ENCODE data around the gene SCUBE3.

SCUBE3 gene

DNA sequence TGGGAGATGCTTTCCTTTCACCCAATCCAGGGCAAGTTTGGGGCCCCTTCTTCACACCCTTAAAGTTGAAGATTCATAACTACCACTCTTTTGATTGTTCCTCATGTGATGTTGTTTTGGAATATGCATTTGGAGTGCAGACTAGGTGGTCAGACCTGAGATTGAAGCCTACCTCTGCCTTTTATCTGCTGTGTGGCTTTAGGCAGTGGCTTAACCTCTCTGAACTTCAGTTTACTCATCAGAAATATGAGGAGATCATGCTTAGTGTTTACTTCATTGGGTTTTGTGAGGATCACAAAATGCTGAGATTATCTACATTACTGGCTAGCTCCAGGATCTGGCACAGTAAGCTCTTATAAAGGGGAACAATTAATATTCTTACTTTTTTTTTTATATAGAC lies 46.3 kb upstream of the SCUBE3 start:
- no peak for DNase-seq (ENCODE audit: low read depth)
- TF ChIP-seq, protein P1, sequence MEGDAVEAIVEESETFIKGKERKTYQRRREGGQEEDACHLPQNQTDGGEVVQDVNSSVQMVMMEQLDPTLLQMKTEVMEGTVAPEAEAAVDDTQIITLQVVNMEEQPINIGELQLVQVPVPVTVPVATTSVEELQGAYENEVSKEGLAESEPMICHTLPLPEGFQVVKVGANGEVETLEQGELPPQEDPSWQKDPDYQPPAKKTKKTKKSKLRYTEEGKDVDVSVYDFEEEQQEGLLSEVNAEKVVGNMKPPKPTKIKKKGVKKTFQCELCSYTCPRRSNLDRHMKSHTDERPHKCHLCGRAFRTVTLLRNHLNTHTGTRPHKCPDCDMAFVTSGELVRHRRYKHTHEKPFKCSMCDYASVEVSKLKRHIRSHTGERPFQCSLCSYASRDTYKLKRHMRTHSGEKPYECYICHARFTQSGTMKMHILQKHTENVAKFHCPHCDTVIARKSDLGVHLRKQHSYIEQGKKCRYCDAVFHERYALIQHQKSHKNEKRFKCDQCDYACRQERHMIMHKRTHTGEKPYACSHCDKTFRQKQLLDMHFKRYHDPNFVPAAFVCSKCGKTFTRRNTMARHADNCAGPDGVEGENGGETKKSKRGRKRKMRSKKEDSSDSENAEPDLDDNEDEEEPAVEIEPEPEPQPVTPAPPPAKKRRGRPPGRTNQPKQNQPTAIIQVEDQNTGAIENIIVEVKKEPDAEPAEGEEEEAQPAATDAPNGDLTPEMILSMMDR (IDR thresholded peaks at IDR 0.05; ENCODE audit: low read length, missing control alignments), result no peak
- H3K4me3 ChIP-seq (replicated peaks; ENCODE audit: low read depth, low read length), result no peak overlapping the region

DNA sequence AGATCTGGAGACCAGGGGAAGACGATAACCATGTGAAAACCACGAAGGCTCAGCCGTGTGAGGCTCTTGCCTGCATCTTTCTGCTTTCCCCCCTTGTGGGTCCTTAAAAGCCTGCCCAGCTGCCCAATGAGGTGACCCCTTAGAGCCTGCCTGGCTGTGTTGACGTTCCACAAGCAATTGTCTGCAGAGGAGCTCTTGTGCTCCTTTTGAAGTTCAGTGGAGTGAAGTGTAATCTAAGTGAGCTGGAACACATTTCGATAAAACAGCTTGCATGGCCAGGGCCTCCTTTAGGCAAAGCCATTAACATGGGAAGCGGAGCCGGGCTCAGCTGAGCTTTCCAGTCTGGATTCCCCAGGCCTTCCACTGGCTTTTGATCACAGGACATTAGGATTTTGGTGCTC lies 45.3 kb upstream of the SCUBE3 start:
- H3K4me3 ChIP-seq (replicated peaks; ENCODE audit: low read depth, low read length), result no peak overlapping the region
- no peak for DNase-seq (ENCODE audit: low read depth)
- TF ChIP-seq, protein P1 (IDR thresholded peaks at IDR 0.05; ENCODE audit: low read length, missing control alignments), result no peak

DNA sequence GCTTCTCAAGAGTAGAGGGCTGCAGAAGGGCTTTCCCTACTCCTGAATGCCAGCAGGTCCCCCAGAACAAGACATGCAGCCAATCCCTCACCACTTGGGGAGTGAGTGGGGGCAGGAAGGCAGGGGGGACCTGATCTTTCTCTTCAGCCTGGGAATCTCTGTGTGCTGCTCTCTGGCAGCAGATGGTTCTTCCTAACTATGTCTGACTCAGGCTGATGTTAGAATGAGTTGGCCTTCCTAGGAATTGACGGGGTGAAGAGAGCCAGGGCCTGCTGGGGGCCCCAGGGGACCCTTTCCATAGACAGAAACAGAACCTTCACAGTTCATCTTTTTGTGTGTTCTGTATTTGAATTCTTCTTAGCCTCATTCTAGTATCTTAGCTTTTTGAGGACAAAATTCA lies 43.6 kb upstream of the SCUBE3 start:
- DNase-seq (ENCODE audit: low read depth), result no peak
- H3K4me3 ChIP-seq (replicated peaks; ENCODE audit: low read depth, low read length), result no peak overlapping the region
- TF ChIP-seq, protein P1 (IDR thresholded peaks at IDR 0.05; ENCODE audit: low read length, missing control alignments), result no peak

DNA sequence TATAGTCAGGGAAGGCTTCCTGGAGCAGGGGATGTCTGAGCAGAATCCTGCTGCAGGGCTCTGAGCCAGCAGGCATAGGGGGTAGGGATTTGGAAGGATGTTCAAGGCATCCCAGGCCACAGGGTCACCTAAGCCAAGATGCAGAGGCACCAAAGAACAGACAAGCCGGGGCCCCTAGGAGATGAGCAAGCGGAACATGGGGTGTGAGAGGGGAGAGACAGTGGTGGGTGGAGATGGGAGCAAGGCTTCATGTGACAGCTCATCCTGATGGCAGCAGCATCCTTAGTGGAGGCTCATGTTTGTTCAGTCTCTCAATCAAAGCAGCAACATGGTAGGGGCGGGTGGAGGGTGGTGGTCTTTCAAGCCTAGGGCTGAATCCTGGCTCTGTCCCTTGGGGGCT lies 42.9 kb upstream of the SCUBE3 start:
- TF ChIP-seq, protein P1 (IDR thresholded peaks at IDR 0.05; ENCODE audit: low read length, missing control alignments), result no peak
- H3K4me3 ChIP-seq (replicated peaks; ENCODE audit: low read depth, low read length), result no peak overlapping the region
- no peak for DNase-seq (ENCODE audit: low read depth)

DNA sequence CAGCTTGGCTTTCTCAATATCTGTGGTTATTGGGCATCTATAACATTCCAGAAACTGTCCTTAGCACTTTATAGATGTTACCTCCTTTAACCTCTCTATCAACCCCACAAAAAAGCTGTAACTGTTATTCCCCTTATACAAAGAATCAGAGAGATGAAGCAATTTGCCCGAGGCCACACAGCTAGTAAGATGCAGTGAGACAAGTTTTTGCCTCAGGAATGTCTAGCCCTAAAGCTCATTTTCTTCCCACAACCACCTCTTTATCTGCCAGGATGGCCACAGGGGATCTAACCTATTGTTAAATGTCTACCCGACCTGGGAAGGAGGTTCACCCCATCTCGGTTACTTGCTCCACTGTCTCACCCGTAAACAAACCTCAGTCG lies 40.7 kb upstream of the SCUBE3 start:
- TF ChIP-seq, protein P1 (IDR thresholded peaks at IDR 0.05; ENCODE audit: low read length, missing control alignments), result no peak
- no peak for DNase-seq (ENCODE audit: low read depth)

DNA sequence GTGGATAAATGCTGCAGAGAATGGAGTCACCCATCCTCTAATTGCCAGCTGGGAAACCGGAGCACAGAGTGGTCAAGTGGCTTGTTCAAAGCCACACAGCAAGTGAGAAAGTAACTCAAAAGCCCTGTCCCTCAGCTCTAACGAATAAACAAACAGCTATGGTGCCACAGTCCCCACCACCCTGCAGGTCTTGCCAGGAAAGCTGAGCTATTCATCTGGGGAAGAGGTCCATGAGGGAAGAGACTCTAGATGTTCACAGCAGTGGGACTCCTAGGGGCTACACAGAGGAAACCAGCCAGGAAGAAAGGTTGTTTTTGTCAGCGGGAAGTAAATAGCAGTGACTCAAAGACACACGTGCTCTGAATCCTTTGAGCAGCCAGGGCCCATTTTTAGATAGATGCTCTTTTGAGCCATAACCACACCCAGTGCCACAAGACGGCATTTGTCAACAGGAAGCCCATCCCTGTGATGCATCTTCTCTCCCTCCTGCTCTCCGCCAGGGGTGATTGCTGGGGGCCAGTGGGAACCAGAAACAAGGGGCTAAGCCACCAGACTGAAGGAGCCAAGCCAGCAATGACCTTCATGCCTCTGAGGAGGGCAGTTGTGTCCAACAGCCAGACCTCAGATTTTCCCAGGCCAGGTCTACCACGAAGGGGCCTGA lies 40.2 kb upstream of the SCUBE3 start:
- DNase-seq (ENCODE audit: low read depth), result no peak
- no peak overlapping the region for H3K4me3 ChIP-seq (replicated peaks; ENCODE audit: low read depth, low read length)
- TF ChIP-seq, protein P1 (IDR thresholded peaks at IDR 0.05; ENCODE audit: low read length, missing control alignments), result no peak

More for the DNA sequence above, 40.7 kb upstream of the SCUBE3 start:
- no peak overlapping the region for H3K4me3 ChIP-seq (replicated peaks; ENCODE audit: low read depth, low read length)

DNA sequence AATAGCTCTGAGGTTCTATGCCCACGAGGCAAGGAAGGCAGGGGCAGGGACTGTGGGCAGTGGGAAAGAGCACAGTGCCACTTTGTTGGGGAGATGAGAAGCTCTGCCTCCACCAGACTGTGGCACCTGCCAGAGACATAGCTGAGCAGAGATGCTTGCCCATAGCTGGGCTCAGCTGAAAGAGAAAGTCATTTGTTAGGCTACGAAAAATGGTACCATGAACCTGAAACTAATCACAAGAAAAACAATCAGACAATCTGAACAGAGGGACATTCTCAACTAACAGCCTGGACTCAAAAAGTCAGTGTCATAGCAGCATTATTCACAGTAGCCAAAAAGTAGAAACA lies 39.7 kb upstream of the SCUBE3 start:
- H3K4me3 ChIP-seq (replicated peaks; ENCODE audit: low read depth, low read length), result no peak overlapping the region
- TF ChIP-seq, protein P1 (IDR thresholded peaks at IDR 0.05; ENCODE audit: low read length, missing control alignments), result no peak
- DNase-seq (ENCODE audit: low read depth), result no peak

All from fibroblast of pulmonary artery (primary cell).